ENCODE data around the gene CEP162.
"Not testable (repeated sequence)": the region's sequence is repeated elsewhere in the genome, so short reads cannot be mapped to it uniquely, and the experiment has no call there.

The CEP162 gene

GRCh38 chr6:84086545-84087429, 140.7 kb downstream of the CEP162 start:
- DNase-seq, result no peak

GRCh38 chr6:84086056-84086455, 141.4 kb downstream of the CEP162 start:
- no peak for DNase-seq

- DNase-seq, result not testable (repeated sequence)
These were observed 142.7 kb downstream of the CEP162 start for GRCh38 chr6:84084705-84085104.

- no peak for DNase-seq
These were observed 144.7 kb downstream of the CEP162 start for GRCh38 chr6:84082689-84083265.

- DNase-seq, result no peak
These were observed 146.2 kb downstream of the CEP162 start for GRCh38 chr6:84081222-84081621.

GRCh38 chr6:84078335-84078734, 149.1 kb downstream of the CEP162 start:
- DNase-seq, result no peak

GRCh38 chr6:84077645-84078044, 149.8 kb downstream of the CEP162 start:
- no peak for DNase-seq

GRCh38 chr6:84074988-84075781, 152.3 kb downstream of the CEP162 start:
- DNase-seq, result no peak
